Measurements from ENCODE around the gene CD3D. TPM values are rescaled to one million over a fixed set of nuclear protein-coding genes. Genes with fewer than 3 reads are reported as not detected.

CD3D gene
- total and polyA plus RNA-seq, 2 donors (not counting 3 experiments of a cell fraction or from before 2014, with no cell fraction given) = not detected

DNA sequence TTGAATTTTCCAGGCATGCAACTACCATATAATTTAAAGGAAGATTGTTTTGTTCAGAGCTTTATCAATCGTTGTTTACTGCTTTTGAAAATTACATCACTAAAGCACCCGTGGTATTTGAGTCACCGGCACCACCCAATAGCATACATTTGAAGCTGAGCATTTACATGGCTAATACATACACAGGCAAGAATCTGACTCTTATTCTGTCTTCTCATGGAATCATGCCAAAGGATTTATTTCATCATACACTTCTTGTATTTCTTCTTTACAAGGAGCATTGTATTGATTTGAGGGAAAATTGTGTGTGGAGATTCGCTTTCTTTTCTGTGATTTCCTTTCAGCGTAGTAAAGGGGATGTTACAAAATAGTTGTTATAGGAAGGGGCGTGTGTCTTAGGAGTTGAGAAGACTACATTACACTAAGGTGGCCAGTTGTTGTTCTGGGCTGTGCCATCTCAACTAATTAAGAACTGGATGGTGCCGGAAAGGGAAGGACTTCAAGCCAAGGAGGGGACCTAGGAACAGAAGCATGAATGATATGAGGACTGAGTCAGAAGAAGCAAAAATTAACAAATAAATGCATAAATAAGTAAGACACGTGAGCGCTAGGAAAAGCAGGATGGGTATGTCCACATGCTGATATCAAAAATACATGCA is 50.9 kb downstream of the CD3D start:
- H3K4me1 ChIP-seq (ENCODE audit: control insufficient read depth, extremely low read depth, insufficient read depth, low read length) = no peaks in the 10 kb centered on the region
- H3K27ac ChIP-seq (ENCODE audit: insufficient read depth, low read depth, low read length) = no peak overlapping the region
- H3K36me3 ChIP-seq (ENCODE audit: control insufficient read depth in 2 of 2, extremely low read depth in 1 of 2, insufficient read depth in 2 of 2, low read length in 2 of 2) = no peaks in the 10 kb centered on the region
- ChIA-PET POLR2A (no interaction called here), CTCF (interaction anchor here (0.5 to 12.3 kb wide), 17 partner anchors 8 to 235 kb away, joined by 3 to 235 read pairs (median 4); partner anchors contain the start of gene MPZL2)
- no peak overlapping the region for H3K4me2 ChIP-seq (ENCODE audit: insufficient read depth, low read length)
- no peak overlapping the region for H3K4me3 ChIP-seq (replicated peaks in 1 of 3; ENCODE audit: insufficient read depth in 1 of 3, low read depth in 1 of 3, low read length in 3 of 3)
- H3K27me3 ChIP-seq (ENCODE audit: control insufficient read depth in 2 of 2, insufficient read depth in 2 of 2, low read length in 2 of 2) = no peaks in the 10 kb centered on the region
- TF ChIP-seq POLR2AphosphoS5 (IDR thresholded peaks at IDR 0.05; ENCODE audit: insufficient read depth, low read depth, low read length) = no peak
- no peak for TF ChIP-seq MAX (IDR thresholded peaks at IDR 0.05; ENCODE audit: insufficient read depth, insufficient read length)
- TF ChIP-seq, protein P1, sequence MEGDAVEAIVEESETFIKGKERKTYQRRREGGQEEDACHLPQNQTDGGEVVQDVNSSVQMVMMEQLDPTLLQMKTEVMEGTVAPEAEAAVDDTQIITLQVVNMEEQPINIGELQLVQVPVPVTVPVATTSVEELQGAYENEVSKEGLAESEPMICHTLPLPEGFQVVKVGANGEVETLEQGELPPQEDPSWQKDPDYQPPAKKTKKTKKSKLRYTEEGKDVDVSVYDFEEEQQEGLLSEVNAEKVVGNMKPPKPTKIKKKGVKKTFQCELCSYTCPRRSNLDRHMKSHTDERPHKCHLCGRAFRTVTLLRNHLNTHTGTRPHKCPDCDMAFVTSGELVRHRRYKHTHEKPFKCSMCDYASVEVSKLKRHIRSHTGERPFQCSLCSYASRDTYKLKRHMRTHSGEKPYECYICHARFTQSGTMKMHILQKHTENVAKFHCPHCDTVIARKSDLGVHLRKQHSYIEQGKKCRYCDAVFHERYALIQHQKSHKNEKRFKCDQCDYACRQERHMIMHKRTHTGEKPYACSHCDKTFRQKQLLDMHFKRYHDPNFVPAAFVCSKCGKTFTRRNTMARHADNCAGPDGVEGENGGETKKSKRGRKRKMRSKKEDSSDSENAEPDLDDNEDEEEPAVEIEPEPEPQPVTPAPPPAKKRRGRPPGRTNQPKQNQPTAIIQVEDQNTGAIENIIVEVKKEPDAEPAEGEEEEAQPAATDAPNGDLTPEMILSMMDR (IDR thresholded peaks at IDR 0.05; ENCODE audit: extremely low read depth in 1 of 2, insufficient read depth in 1 of 2, low read depth in 1 of 2, low read length in 2 of 2) = no peak
- no peak for TF ChIP-seq FOS (IDR thresholded peaks at IDR 0.05; ENCODE audit: borderline replicate concordance, insufficient read depth, low read length)
- no peak for TF ChIP-seq GATA2 (IDR thresholded peaks at IDR 0.05; ENCODE audit: insufficient read depth, insufficient read length, low read depth, low read length)
- no peak for TF ChIP-seq POLR2A (IDR thresholded peaks at IDR 0.05; ENCODE audit: low read depth, low read length)
- TF ChIP-seq MYC (IDR thresholded peaks at IDR 0.05; ENCODE audit: low read depth, low read length) = no peak
- TF ChIP-seq JUN (IDR thresholded peaks at IDR 0.05; ENCODE audit: borderline replicate concordance, insufficient read depth, insufficient read length, low read depth) = no peak
- TF ChIP-seq EZH2 (IDR thresholded peaks at IDR 0.05; ENCODE audit: borderline replicate concordance, low read depth, low read length, severe bottlenecking) = no peak
- dilution Hi-C loops (cut with MboI; ENCODE audit: extremely low pct_ligation_motif_present, low sequenced_read_pairs) (no loop called here), intact Hi-C loops (cut with micrococcal nuclease) (loop anchor here (1.0 to 5.0 kb wide), 5 partner anchors 27 to 276 kb away; partner anchors contain the start of genes IFT46 and MPZL2)
- no peaks in the 10 kb centered on the region for H3K9me1 ChIP-seq (replicated peaks; ENCODE audit: control insufficient read depth, extremely low read depth, insufficient read depth, low read length)
- FAIRE-seq (no peak), DNase-seq (ENCODE audit: low read depth, low spot score) (no peak)
- H3K9ac ChIP-seq (replicated peaks; ENCODE audit: extremely low read depth, insufficient read depth, low read length) = no peak overlapping the region
- no TSS peak for BruUV-seq (replicated peaks)
- no peaks in the 10 kb centered on the region for H3K79me2 ChIP-seq (ENCODE audit: control insufficient read depth, insufficient read depth, low read length)
- no peaks in the 10 kb centered on the region for H4K20me1 ChIP-seq (replicated peaks; ENCODE audit: control insufficient read depth, extremely low read depth, insufficient read depth, low read length)
- no peak overlapping the region for H2AFZ ChIP-seq (ENCODE audit: low read depth, low read length)
- no peaks in the 10 kb centered on the region for H3K9me3 ChIP-seq (replicated peaks; ENCODE audit: control insufficient read depth, insufficient read depth, low read length)
